Measurements from ENCODE around the gene ALX4.

ALX4 gene

DNA sequence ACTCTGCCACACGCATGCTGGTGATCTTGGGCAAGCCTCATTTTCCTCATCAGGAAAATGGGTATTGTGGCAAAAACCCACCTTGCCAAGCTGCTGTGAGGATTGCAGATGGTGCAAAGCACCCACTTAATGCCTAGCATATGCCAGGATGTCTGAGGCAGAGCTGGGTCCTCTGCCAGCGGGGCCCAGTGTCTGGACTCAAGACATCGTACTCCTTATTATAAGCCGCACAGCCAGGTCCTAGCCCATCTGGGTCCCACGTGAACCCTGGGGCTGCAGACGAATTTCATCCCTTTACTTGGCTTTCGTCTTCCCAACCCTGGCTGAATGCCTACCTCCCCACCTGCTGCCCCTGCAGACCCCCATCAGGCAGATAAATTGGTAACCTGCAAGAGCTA is 34.5 kb upstream of the ALX4 start:
- in situ Hi-C loops (cut with MboI; ENCODE audit: low sequenced_read_pairs): no loop called here
- no peaks in the 10 kb centered on the region for H3K36me3 ChIP-seq (replicated peaks)
- no peak for DNase-seq (ENCODE audit: low spot score in 2 of 2)
- 0 out of 2 replicates have a peak, but pooled peaks cover under 1% of the 10 kb centered on the region for H3K27me3 ChIP-seq (ENCODE audit: low read depth)
- H3K4me1 ChIP-seq: no peaks in the 10 kb centered on the region
- H3K9me3 ChIP-seq: no peaks in the 10 kb centered on the region
- H3K4me3 ChIP-seq: no peak overlapping the region

DNA sequence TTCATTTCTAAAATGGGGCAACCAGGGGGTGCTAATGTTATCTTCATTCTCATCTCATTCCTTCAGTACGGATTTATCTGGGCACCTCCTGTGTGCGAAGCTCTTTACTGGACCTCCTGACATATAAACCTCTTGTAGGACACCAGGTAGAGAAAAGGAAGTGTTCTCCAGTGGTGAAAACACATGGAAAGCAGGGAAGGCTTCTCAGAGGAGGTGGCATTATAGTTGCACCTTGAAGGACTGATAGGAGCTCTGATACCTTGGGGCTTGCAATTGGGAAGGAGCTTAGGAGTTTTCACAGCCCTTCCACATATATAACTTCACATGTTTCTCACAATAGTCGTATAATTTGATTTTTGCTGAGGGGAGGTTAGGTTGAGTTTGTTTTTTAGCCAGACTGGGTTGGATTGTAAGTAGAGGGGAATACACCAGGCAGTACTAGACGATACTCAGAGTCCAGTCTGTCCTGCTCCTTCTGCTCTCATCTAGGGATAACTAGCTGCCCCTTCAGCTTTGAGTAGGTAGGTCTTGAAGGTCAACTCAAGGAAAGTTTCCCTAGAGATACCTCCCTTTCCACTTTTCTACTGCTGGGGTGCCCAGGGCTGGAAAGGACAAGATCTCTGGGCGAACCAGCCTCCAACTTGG is 34.0 kb upstream of the ALX4 start:
- H3K4me3 ChIP-seq: no peak overlapping the region
- no peaks in the 10 kb centered on the region for H3K36me3 ChIP-seq (replicated peaks)
- in situ Hi-C loops (cut with MboI; ENCODE audit: low sequenced_read_pairs): no loop called here
- H3K27me3 ChIP-seq (ENCODE audit: low read depth): peaks cover 3% of the 10 kb centered on the region; the same call in 1 of the 2 replicates
- no peaks in the 10 kb centered on the region for H3K9me3 ChIP-seq
- no peaks in the 10 kb centered on the region for H3K4me1 ChIP-seq
- DNase-seq (ENCODE audit: low spot score in 2 of 2): no peak

DNA sequence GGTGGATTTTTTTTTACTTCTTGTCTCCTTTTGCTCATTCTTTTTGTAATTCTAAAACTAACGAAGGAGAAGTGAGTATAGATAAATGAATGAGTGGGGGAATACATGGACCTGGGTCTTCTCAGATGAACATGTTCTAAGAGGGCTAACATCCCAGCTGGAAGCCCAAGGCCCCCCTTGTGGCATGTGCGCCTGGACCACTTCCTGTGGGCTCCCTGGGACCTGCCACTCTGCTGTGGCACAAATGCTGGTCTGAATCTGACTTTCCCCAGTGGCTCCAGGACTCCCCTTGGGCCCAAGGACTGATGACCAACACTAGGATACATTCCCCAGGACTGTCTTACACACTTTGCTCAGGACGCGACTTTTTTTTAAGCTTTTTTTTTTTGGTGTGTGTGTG is 32.7 kb upstream of the ALX4 start:
- no peak for DNase-seq (ENCODE audit: low spot score in 2 of 2)
- in situ Hi-C loops (cut with MboI; ENCODE audit: low sequenced_read_pairs): no loop called here
- no peaks in the 10 kb centered on the region for H3K36me3 ChIP-seq (replicated peaks)
- H3K4me3 ChIP-seq: no peak overlapping the region
- H3K9me3 ChIP-seq: no peaks in the 10 kb centered on the region
- H3K27me3 ChIP-seq (ENCODE audit: low read depth): peaks cover 13% of the 10 kb centered on the region
- H3K4me1 ChIP-seq: no peaks in the 10 kb centered on the region

DNA sequence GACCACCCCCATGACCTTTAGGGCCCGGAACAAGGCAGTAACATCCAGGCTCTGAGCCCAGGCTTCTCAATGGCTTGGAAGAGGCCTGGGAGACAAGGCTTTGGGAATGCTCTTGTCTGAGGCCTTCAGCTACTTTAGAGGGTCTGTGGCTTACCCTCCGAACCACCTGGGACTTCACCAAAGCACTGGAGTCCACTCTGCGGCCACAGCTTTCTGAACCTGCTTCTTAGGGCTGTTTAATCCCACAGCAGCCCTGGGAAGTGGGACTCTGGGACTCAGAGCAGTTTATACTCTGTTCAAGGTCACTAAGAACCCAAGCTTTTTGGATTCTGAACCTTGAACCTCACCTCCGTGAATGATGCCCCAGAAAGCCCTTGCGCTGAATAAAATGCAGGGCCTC is 30.7 kb upstream of the ALX4 start:
- Histone ChIP-seq H3K36me3 (replicated peaks) (no peaks in the 10 kb centered on the region), H3K9me3 (no peaks in the 10 kb centered on the region), H3K4me1 (no peaks in the 10 kb centered on the region), H3K4me3 (no peak overlapping the region), H3K27me3 (ENCODE audit: low read depth) (peaks cover 33% of the 10 kb centered on the region)
- in situ Hi-C loops (cut with MboI; ENCODE audit: low sequenced_read_pairs): no loop called here
- no peak for DNase-seq (ENCODE audit: low spot score in 2 of 2)

DNA sequence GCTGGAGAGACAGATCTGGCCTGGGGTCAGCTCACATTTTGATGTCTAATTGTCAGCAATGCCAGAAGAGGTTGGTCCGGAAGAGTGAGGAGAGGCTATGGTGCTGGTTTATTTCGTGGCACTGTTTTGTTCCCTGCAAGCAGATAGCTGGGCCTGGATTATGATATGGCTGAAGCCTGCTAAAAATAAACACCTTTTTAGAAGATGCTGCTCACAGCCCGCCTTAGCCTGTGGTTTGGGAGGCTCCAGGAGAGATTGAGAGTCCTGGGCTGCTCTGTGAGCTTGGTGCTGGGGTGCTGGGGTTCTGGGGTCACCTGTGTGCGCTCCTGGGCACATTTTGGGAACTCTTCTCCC is 29.6 kb upstream of the ALX4 start:
- no peaks in the 10 kb centered on the region for H3K9me3 ChIP-seq
- no peak for DNase-seq (ENCODE audit: low spot score in 2 of 2)
- H3K36me3 ChIP-seq (replicated peaks): no peaks in the 10 kb centered on the region
- in situ Hi-C loops (cut with MboI; ENCODE audit: low sequenced_read_pairs): no loop called here
- peaks cover 44% of the 10 kb centered on the region for H3K27me3 ChIP-seq (ENCODE audit: low read depth)
- no peak overlapping the region for H3K4me3 ChIP-seq
- H3K4me1 ChIP-seq: no peaks in the 10 kb centered on the region

DNA sequence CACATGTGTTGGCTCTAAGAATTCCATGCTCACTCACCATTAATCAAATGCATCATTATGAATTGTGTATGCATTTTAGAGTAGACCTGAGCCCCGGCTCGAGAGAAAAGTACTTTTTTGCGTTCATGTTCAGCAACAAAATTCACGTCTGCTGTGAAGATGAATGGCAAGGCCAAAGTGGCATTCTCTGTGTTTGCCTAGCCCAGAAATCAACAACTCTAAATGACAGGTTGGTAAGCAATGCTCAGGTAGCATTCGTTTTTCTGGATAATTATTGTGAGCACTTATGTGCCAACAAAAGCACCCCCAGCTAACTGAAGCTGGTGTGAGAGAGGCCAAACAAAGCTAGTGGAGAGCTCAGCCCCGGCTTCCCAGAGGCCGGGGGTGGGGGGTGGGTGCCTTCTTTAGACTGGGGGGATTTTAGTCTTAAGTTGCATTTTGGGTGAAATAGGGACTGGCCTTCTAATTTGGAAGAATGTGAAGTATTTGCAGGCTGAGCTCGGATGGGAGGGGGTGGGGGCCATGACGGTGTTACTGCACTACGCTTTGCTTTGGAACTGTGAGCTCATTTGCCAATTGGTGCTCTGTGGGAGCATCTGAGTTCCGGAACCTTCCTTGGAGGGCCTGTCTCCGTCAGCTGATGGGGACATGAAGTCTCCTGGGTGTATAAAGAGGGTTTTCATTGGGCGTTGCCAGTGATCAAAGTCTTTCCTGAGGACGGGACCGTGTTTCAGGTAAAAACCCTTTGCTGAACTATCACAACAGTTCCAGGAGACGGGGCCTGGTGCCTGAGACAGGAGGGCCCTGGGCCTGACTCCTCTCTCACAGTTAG is 29.0 kb upstream of the ALX4 start:
- Histone ChIP-seq H3K9me3 (no peaks in the 10 kb centered on the region), H3K36me3 (replicated peaks) (no peaks in the 10 kb centered on the region), H3K4me3 (no peak overlapping the region), H3K4me1 (no peaks in the 10 kb centered on the region), H3K27me3 (ENCODE audit: low read depth) (peaks cover 45% of the 10 kb centered on the region)
- in situ Hi-C loops (cut with MboI; ENCODE audit: low sequenced_read_pairs): no loop called here
- DNase-seq (ENCODE audit: low spot score in 2 of 2): no peak

DNA sequence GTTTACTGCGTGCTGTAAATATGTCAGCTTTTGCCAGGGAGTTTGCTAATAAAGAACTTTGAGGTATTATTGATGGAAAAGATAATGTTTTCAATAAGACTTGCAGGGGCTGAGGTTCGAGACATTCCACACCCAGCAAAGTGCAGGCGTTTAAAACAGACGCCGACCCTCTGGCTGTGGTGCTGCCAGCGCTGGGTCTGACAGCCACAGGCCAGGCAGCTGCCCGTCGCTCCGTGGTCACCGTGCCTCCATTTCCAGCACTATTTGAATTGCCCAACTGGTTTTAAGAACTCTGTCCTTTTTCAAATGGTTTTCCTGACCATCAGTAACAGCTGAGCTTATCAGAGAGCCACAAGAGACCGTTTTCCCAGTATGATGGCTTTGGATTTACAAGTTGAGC is 28.1 kb upstream of the ALX4 start:
- H3K27me3 ChIP-seq (ENCODE audit: low read depth): peaks cover 46% of the 10 kb centered on the region
- H3K9me3 ChIP-seq: no peaks in the 10 kb centered on the region
- no peaks in the 10 kb centered on the region for H3K36me3 ChIP-seq (replicated peaks)
- H3K4me1 ChIP-seq: no peaks in the 10 kb centered on the region
- DNase-seq (ENCODE audit: low spot score in 2 of 2): no peak
- H3K4me3 ChIP-seq: no peak overlapping the region
- in situ Hi-C loops (cut with MboI; ENCODE audit: low sequenced_read_pairs): no loop called here

DNA sequence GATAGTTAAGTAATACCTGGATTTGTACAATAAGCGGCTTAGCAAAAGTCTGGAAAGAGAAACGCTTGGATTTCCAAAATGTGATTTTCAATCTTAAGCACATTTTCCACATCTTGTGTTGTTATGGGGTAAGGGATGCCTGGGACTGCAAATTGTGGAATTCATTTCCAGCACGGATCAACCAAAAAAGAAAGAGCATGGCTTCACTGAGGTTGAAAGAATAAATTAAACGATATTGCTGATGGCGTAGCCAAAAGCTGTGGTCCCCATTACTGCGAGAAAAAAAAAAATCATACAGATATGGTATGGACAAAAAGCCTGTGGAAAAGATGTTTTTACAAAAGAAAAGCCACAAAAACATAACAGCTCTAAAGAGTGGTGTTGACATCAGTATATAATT is 26.0 kb upstream of the ALX4 start:
- Histone ChIP-seq H3K27me3 (ENCODE audit: low read depth) (peaks cover 46% of the 10 kb centered on the region), H3K4me1 (no peaks in the 10 kb centered on the region), H3K4me3 (no peak overlapping the region), H3K9me3 (no peaks in the 10 kb centered on the region), H3K36me3 (replicated peaks) (no peaks in the 10 kb centered on the region)
- no peak for DNase-seq (ENCODE audit: low spot score in 2 of 2)
- in situ Hi-C loops (cut with MboI; ENCODE audit: low sequenced_read_pairs): no loop called here

DNA sequence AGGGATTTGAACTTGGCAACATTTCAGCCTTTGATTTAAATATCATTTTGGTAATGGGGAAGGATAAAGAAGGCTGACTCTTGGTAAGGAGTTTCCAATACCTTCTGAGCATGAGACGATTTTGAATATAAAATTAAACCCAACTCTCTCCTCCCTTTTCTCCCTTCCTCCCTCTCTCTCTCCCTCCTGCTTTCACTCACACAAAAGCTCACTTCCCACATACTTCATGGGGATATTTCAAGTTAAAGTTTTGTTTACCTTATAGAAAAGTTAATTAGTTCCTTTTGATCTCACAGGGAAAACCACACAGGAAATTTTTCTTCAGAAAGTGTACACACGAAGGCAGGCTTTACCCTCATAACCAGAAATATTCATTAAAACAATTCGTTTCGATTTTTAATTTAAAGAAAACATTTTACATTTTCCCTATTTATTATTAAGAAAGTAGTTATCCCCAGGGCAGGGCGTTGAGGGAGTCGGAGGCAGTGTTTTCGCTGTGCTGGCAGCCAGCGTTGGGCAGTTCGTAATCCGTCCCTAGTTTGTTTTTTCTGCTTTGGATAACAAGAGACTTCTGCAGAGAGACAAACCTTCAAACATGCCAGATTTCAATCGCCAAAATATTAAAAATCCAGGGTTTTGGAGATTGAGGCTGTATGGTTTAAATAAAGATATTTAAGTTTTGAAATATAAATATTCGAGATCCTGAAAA is 25.3 kb upstream of the ALX4 start:
- in situ Hi-C loops (cut with MboI; ENCODE audit: low sequenced_read_pairs): no loop called here
- Histone ChIP-seq H3K36me3 (replicated peaks) (no peaks in the 10 kb centered on the region), H3K9me3 (no peaks in the 10 kb centered on the region), H3K4me1 (no peaks in the 10 kb centered on the region), H3K4me3 (no peak overlapping the region), H3K27me3 (ENCODE audit: low read depth) (peaks cover 46% of the 10 kb centered on the region)
- no peak for DNase-seq (ENCODE audit: low spot score in 2 of 2)

GRCh38 chr11:44334356-44335004 is 24.5 kb upstream of the ALX4 start:
- in situ Hi-C loops (cut with MboI; ENCODE audit: low sequenced_read_pairs): no loop called here
- Histone ChIP-seq H3K4me3 (no peak overlapping the region), H3K36me3 (replicated peaks) (no peaks in the 10 kb centered on the region), H3K27me3 (ENCODE audit: low read depth) (peaks cover 46% of the 10 kb centered on the region), H3K9me3 (no peaks in the 10 kb centered on the region), H3K4me1 (no peaks in the 10 kb centered on the region)
- DNase-seq (ENCODE audit: low spot score in 2 of 2): no peak

DNA sequence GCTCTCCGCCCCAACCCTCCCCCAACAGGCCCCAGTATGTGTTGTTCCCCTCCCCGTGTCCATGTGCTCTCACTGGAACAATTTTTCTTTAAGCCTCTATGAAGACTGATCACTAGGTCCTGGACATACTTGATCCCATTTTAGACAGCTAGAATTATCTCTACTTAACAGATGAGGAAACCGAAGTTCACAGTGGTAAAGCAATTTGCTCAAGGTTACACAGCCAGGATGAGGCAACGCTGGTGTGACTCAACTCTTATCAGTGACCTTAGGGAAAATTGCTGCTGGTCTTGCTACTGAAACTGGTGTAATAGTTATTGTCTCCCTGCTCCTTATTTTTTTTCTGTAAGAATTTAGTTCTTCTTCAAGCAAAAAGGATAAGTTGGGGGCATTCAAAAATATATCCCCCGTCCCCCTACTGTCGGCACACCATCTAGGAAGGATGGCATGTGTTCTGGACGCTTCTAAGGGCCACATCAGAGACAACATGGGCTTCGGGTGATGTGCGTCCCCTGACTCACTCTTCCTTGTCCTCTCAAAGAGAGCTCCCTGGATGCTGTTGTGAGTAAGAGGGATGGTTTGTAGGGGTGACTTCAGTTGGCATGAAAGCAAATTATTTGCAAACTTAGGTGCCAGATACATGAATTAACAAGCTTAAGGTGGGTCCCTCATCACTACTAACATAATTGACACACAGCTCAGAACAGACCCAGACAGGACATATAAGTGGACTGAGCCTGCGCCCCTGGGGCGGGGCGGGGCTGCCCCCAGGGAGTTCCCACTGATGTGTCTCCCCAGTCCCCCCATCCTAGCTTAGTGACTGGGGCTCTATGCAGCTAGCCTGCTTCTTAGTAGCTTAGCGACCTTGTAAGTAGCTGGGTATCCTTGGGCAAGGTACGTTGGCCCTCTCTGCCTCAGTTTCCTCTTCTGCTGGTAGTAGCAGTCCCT is 23.6 kb upstream of the ALX4 start:
- in situ Hi-C loops (cut with MboI; ENCODE audit: low sequenced_read_pairs): no loop called here
- H3K9me3 ChIP-seq: no peaks in the 10 kb centered on the region
- no peak overlapping the region for H3K4me3 ChIP-seq
- peaks cover 43% of the 10 kb centered on the region for H3K27me3 ChIP-seq (ENCODE audit: low read depth)
- H3K36me3 ChIP-seq (replicated peaks): no peaks in the 10 kb centered on the region
- H3K4me1 ChIP-seq: no peaks in the 10 kb centered on the region
- DNase-seq (ENCODE audit: low spot score in 2 of 2): no peak

GRCh38 chr11:44332665-44333064 is 22.7 kb upstream of the ALX4 start:
- Histone ChIP-seq H3K4me1 (no peaks in the 10 kb centered on the region), H3K27me3 (ENCODE audit: low read depth) (peaks cover 36% of the 10 kb centered on the region), H3K4me3 (no peak overlapping the region), H3K36me3 (replicated peaks) (no peaks in the 10 kb centered on the region), H3K9me3 (no peaks in the 10 kb centered on the region)
- DNase-seq (ENCODE audit: low spot score in 2 of 2): no peak
- in situ Hi-C loops (cut with MboI; ENCODE audit: low sequenced_read_pairs): no loop called here
